Measurements from ENCODE around the gene KCNC3. TPM values are rescaled to one million over a fixed set of nuclear protein-coding genes. Genes with fewer than 3 reads are reported as not detected.

Gene KCNC3
- total RNA-seq, 1 experiment from 2014 or later = 24.6 TPM

DNA sequence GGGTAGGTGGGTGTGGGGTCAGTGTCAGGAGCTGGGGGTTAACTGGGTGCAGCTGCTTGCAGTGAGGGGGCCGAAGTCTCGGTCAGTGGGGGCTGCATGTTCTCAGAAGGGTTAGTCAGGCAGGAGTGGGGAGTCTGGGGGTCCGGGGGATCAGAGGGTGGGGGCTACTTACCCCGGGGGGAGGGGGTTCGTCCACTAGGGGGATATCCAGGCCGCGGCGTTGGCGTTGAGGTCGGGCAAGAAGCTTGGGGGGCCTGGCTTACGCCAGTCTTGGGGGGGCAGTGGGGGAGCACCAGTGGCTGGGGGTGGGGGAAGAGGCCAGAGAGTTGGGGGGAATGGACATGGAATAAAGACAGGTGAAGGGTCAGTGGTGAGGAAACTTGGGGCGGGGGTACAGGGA lies 9.1 kb downstream of the KCNC3 start:
- H3K9me3 ChIP-seq = no peaks in the 10 kb centered on the region
- Mint-ChIP-seq H3K4me1 (ENCODE audit: low read depth, unreplicated experiment) (peaks cover 3% of the 10 kb centered on the region), H3K27me3 (ENCODE audit: insufficient read depth, unreplicated experiment) (peaks cover 4% of the 10 kb centered on the region), H3K36me3 (ENCODE audit: insufficient read depth, unreplicated experiment) (peaks cover 38% of the 10 kb centered on the region), H3K4me3 (ENCODE audit: unreplicated experiment) (no peak overlapping the region), H3K27ac (ENCODE audit: unreplicated experiment) (no peak overlapping the region), H3K9me3 (ENCODE audit: unreplicated experiment) (no peaks in the 10 kb centered on the region)
- H3K4me3 ChIP-seq (ENCODE audit: low read depth, low read length) = no peak overlapping the region
- no peak for DNase-seq
- ChIA-PET POLR2A (interaction anchor here (2.0 kb wide), 1 partner anchor 13 kb away, joined by 17 read pairs; no protein-coding TSS in a partner anchor), CTCF (no interaction called here)
- intact Hi-C loops (cut with micrococcal nuclease; ENCODE audit: unreplicated experiment) = no loop called here
- no peaks in the 10 kb centered on the region for H3K36me3 ChIP-seq (ENCODE audit: control insufficient read depth, insufficient read depth, low read length)
- no TSS peak for BruUV-seq (replicated peaks)
- peaks cover under 1% of the 10 kb centered on the region for H3K4me1 ChIP-seq
- no peaks in the 10 kb centered on the region for H3K27me3 ChIP-seq (replicated peaks; ENCODE audit: control insufficient read depth, insufficient read depth, low read length)
- TF ChIP-seq, protein P1, sequence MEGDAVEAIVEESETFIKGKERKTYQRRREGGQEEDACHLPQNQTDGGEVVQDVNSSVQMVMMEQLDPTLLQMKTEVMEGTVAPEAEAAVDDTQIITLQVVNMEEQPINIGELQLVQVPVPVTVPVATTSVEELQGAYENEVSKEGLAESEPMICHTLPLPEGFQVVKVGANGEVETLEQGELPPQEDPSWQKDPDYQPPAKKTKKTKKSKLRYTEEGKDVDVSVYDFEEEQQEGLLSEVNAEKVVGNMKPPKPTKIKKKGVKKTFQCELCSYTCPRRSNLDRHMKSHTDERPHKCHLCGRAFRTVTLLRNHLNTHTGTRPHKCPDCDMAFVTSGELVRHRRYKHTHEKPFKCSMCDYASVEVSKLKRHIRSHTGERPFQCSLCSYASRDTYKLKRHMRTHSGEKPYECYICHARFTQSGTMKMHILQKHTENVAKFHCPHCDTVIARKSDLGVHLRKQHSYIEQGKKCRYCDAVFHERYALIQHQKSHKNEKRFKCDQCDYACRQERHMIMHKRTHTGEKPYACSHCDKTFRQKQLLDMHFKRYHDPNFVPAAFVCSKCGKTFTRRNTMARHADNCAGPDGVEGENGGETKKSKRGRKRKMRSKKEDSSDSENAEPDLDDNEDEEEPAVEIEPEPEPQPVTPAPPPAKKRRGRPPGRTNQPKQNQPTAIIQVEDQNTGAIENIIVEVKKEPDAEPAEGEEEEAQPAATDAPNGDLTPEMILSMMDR (IDR thresholded peaks at IDR 0.05; ENCODE audit: insufficient read depth in 1 of 2, low read depth in 1 of 2, low read length in 1 of 2, severe bottlenecking in 1 of 2, unreplicated experiment in 1 of 2) = no peak

DNA sequence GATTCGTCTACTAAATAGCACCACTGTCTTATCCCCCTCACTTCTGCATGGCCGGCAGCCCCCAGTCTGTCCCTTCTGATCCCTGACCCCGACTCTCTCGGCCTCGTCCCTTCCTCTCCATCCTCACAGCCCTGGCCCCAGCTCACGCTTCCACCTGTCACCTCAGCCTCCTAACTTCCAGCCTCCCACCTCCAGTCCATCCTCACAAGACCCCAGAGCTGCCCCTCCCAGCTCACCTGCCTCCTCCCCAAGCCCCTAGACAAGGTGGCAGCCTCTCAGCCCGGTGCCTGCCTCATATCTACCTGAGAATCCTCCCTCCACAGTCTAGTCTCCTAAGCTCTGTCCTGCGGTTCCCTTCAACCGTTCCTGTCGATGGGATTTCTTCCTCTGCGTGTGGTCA lies 10.0 kb downstream of the KCNC3 start:
- Histone ChIP-seq H3K4me1 (peaks cover 3% of the 10 kb centered on the region; the same call in 1 of the 2 replicates), H3K4me3 (ENCODE audit: low read depth, low read length) (no peak overlapping the region), H3K27me3 (replicated peaks; ENCODE audit: control insufficient read depth, insufficient read depth, low read length) (no peaks in the 10 kb centered on the region), H3K9me3 (no peaks in the 10 kb centered on the region), H3K36me3 (ENCODE audit: control insufficient read depth, insufficient read depth, low read length) (no peaks in the 10 kb centered on the region)
- Mint-ChIP-seq H3K27me3 (ENCODE audit: insufficient read depth, unreplicated experiment) (peaks cover 9% of the 10 kb centered on the region), H3K27ac (ENCODE audit: unreplicated experiment) (no peak overlapping the region), H3K4me1 (ENCODE audit: low read depth, unreplicated experiment) (peaks cover 10% of the 10 kb centered on the region), H3K9me3 (ENCODE audit: unreplicated experiment) (no peaks in the 10 kb centered on the region), H3K4me3 (ENCODE audit: unreplicated experiment) (no peak overlapping the region), H3K36me3 (ENCODE audit: insufficient read depth, unreplicated experiment) (peaks cover 36% of the 10 kb centered on the region)
- CTCF ChIA-PET = no interaction called here
- POLR2A ChIA-PET = interaction anchor here (2.0 kb wide), 1 partner anchor 14 kb away, joined by 17 read pairs; no protein-coding TSS in a partner anchor
- BruUV-seq (replicated peaks) = no TSS peak
- TF ChIP-seq, protein P1 (IDR thresholded peaks at IDR 0.05; ENCODE audit: insufficient read depth in 1 of 2, low read depth in 1 of 2, low read length in 1 of 2, severe bottlenecking in 1 of 2, unreplicated experiment in 1 of 2) = no peak
- intact Hi-C loops (cut with micrococcal nuclease; ENCODE audit: unreplicated experiment) = loop anchor here (10.0 kb wide), 1 partner anchor 444 kb away; the partner anchor contains the start of genes AKT1S1 and TBC1D17
- no peak for DNase-seq

DNA sequence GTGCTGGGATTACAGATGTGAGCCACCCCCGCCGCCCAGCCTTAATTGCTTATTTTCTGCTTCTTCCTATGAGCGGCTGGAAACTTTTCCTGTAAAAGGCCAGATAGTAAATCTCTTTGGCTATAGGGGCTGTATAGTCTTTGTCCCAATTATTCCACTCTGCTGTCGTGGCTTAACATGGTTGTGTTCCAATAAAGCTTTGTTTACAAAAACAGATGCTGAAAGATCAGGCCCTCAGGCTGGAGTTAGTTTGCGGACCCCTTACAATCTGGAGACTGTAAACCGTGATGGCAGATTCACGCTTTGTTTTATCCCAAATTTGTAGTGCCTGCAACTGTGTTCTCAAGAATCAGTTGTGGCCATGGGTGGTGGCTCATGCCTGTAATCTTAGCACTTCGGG lies 10.7 kb downstream of the KCNC3 start:
- peaks cover 35% of the 10 kb centered on the region for H3K36me3 Mint-ChIP-seq (ENCODE audit: insufficient read depth, unreplicated experiment)
- ChIA-PET POLR2A (interaction anchor here (2.0 kb wide), 1 partner anchor 15 kb away, joined by 17 read pairs; no protein-coding TSS in a partner anchor), CTCF (no interaction called here)
- H3K4me3 ChIP-seq (ENCODE audit: low read depth, low read length) = no peak overlapping the region
- H3K27ac Mint-ChIP-seq (ENCODE audit: unreplicated experiment) = no peak overlapping the region
- H3K4me1 ChIP-seq = peaks cover 4% of the 10 kb centered on the region; the same call in 1 of the 2 replicates
- no TSS peak for BruUV-seq (replicated peaks)
- H3K27me3 ChIP-seq (replicated peaks; ENCODE audit: control insufficient read depth, insufficient read depth, low read length) = no peaks in the 10 kb centered on the region
- H3K9me3 ChIP-seq = no peaks in the 10 kb centered on the region
- no peaks in the 10 kb centered on the region for H3K9me3 Mint-ChIP-seq (ENCODE audit: unreplicated experiment)
- TF ChIP-seq, protein P1 (IDR thresholded peaks at IDR 0.05; ENCODE audit: insufficient read depth in 1 of 2, low read depth in 1 of 2, low read length in 1 of 2, severe bottlenecking in 1 of 2, unreplicated experiment in 1 of 2) = no peak
- peaks cover 17% of the 10 kb centered on the region for H3K4me1 Mint-ChIP-seq (ENCODE audit: low read depth, unreplicated experiment)
- intact Hi-C loops (cut with micrococcal nuclease; ENCODE audit: unreplicated experiment) = loop anchor here (10.0 kb wide), 1 partner anchor 444 kb away; the partner anchor contains the start of genes AKT1S1 and TBC1D17
- no peak overlapping the region for H3K4me3 Mint-ChIP-seq (ENCODE audit: unreplicated experiment)
- no peaks in the 10 kb centered on the region for H3K36me3 ChIP-seq (ENCODE audit: control insufficient read depth, insufficient read depth, low read length)
- DNase-seq = no peak
- peaks cover 9% of the 10 kb centered on the region for H3K27me3 Mint-ChIP-seq (ENCODE audit: insufficient read depth, unreplicated experiment)
